ENCODE results near the gene DBF4.

GRCh38 chr7:87858417-87859100 is 17.7 kb upstream of the DBF4 start:
- TF ChIP-seq POLR2A (IDR thresholded peaks at IDR 0.05) (no peak), CTCF (IDR thresholded peaks at IDR 0.05) (no peak)
